Activated CD4-positive, alpha-beta T cell treated with anti-CD3 and anti-CD28 coated beads for 24 hours (primary cell): Measurements from ENCODE around the gene TBCC.

Experiments
- DNase-seq, 2 donors: peaks; one replicate each; pipeline ENCODE4 v3.0.0-alpha.2; 2020; ENCODE audit warnings: low read depth in 2 of 2

TBCC gene

GRCh38 chr6:42771741-42772100 lies 25.8 kb upstream of the TBCC start:
- no peak for DNase-seq

- no peak for DNase-seq
Measured at GRCh38 chr6:42769836-42770235, 23.9 kb upstream of the TBCC start.

- no peak for DNase-seq
Measured at GRCh38 chr6:42769051-42769450, 23.1 kb upstream of the TBCC start.

GRCh38 chr6:42766163-42766670 lies 20.3 kb upstream of the TBCC start:
- no peak for DNase-seq

GRCh38 chr6:42764911-42765648 lies 19.2 kb upstream of the TBCC start:
- no peak for DNase-seq

- DNase-seq: no peak
Measured at GRCh38 chr6:42762950-42763349, 17.0 kb upstream of the TBCC start.

GRCh38 chr6:42762426-42762859 lies 16.5 kb upstream of the TBCC start:
- no peak for DNase-seq

- DNase-seq: no peak
Measured at GRCh38 chr6:42761287-42762067, 15.6 kb upstream of the TBCC start.

GRCh38 chr6:42758756-42759430 lies 13.0 kb upstream of the TBCC start:
- DNase-seq: no peak

GRCh38 chr6:42756722-42757121 lies 10.8 kb upstream of the TBCC start:
- DNase-seq: no peak

GRCh38 chr6:42754759-42755158 lies 8.9 kb upstream of the TBCC start:
- no peak for DNase-seq

GRCh38 chr6:42751055-42751454 lies 5.2 kb upstream of the TBCC start:
- no peak for DNase-seq

- DNase-seq: no peak
Measured at GRCh38 chr6:42748203-42748898, 2.4 kb upstream of the TBCC start.

GRCh38 chr6:42746463-42747391 lies 824 bp upstream of the TBCC start:
- peak; percentile 68 to 72 for DNase-seq

GRCh38 chr6:42745083-42745639 lies 742 bp downstream of the TBCC start:
- DNase-seq: peak in 1 of 2 donors; percentile 6

- no peak for DNase-seq
Measured at GRCh38 chr6:42744351-42744893, 1.5 kb downstream of the TBCC start.

- no peak for DNase-seq
Measured at GRCh38 chr6:42742116-42742894, 3.6 kb downstream of the TBCC start.

- no peak for DNase-seq
Measured at GRCh38 chr6:42740725-42741124, 5.2 kb downstream of the TBCC start.

GRCh38 chr6:42735976-42736375 lies 9.9 kb downstream of the TBCC start:
- no peak for DNase-seq
